GM19351 (cell line): ENCODE measurements around the gene FBXL4.

Experiments used
- ATAC-seq: cut with Tn5 transposase; IDR thresholded peaks from one replicate; pipeline ENCODE4 v1.9.1; 2021; ENCODE audit warnings: mild to moderate bottlenecking, moderate library complexity; ENCODE audit not compliant: unreplicated experiment

FBXL4 gene

GRCh38 chr6:98887650-98888049 lies 60.1 kb downstream of the FBXL4 start:
- no peak for ATAC-seq

GRCh38 chr6:98885330-98885729 lies 62.4 kb downstream of the FBXL4 start:
- ATAC-seq, result no peak

GRCh38 chr6:98880486-98880885 lies 67.3 kb downstream of the FBXL4 start:
- peak; percentile 90 for ATAC-seq

- ATAC-seq, result no peak
Measured at GRCh38 chr6:98877250-98877649, 70.5 kb downstream of the FBXL4 start.

GRCh38 chr6:98875375-98875774 lies 72.4 kb downstream of the FBXL4 start:
- no peak for ATAC-seq

- ATAC-seq, result no peak
Measured at GRCh38 chr6:98871821-98872220, 75.9 kb downstream of the FBXL4 start.

- no peak for ATAC-seq
Measured at GRCh38 chr6:98871057-98871456, 76.7 kb downstream of the FBXL4 start.

- ATAC-seq, result no peak
Measured at GRCh38 chr6:98864497-98864896, 83.2 kb downstream of the FBXL4 start.

DNA sequence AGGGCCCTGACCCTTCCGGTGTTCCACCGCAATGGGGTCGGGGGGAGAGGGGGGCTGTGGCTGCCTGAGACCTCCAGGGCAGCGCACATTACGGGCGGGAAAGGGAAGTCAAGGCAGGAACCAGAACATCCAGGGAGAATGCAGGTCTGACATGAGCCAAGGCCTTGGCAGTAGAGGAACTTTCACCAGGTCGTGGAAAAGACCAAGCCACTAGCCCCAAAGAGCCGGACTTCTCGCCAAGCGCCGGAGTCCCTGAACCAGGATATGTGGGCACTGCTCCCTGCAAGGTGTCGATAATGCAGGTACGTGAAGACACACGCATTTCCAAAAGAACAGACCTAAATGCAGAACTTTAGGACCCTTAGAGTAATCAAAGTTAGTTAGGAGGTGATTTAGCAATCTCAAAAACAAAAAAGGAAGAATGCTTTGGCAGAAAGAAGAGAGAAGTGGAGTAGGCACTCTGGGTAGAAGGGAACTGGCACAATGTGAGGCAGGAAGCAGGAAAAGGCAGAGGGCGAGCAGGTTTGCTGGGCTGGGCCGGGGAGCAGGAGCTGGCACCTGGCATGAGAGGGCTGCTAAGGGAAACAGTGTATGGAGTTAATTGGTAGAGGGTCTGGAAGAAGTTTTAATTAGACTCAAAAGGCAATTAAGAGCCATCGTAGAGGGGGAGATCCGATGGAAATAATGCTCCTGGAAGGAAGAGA lies 99.1 kb downstream of the FBXL4 start:
- no peak for ATAC-seq

- ATAC-seq, result peak; percentile 53
Measured at GRCh38 chr6:98847779-98848538, 99.8 kb downstream of the FBXL4 start.

DNA sequence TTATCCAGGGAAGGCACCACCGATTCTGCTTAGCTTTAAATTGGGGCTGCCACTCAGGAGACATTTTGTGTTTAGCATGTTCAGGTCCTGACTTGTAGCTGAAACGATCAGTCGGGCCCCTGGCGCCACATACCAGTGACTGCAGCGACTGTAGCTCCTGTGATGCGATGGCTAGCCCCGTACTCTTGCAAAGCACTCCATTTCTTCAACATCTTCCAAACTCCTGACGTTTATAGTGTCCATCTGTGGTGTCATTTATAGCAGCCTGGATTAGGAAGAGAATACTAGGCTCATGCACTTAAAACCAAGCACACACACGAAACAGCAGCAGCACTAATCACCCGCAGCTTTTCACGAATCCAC lies 100.3 kb downstream of the FBXL4 start:
- no peak for ATAC-seq

GRCh38 chr6:98846021-98846380 lies 101.7 kb downstream of the FBXL4 start:
- no peak for ATAC-seq

DNA sequence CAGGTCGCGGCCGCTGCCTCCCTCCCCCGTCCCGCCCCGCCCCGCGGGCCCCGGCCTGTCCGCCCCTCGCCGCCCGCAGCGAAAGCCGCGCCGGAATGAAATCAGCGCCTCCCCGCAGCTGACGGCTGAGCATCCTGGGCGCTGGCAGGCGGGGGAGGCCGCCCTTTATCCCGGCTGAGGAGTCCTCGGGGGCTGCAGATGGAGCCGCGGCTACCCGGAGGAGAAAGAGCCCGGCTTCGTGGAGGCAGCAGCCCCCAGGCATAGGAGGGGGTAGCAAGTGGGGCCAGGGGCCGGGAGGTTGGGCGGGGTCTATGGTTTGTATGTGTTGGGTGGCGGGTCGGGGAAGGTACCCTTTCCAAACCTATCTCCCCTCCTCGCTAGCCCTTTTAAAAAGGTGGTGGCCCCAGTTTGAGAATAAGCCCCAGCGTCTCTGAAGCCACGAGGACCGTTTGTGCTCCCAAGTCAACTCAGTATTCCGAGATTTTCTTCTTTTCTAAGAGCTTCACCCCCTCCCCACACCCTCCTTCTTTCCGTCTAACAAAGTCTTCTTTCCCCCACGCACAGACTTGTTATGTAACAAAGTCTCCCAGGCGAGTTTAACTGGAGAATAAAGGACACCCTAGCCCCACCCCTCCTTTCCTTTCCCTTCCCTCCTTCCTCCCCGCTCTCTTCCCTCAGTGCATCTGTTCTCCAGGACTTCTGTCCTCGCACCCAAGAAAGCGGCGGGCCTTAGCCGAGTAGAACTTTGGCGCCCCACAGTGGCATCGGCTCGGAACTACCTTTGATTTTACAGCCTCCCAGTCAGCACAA lies 102.3 kb downstream of the FBXL4 start:
- ATAC-seq, result peak; percentile 59

- ATAC-seq, result no peak
Measured at GRCh38 chr6:98844244-98845210, 103.2 kb downstream of the FBXL4 start.

- ATAC-seq, result no peak
Measured at GRCh38 chr6:98843271-98844243, 104.2 kb downstream of the FBXL4 start.

GRCh38 chr6:98842342-98843180 lies 105.2 kb downstream of the FBXL4 start:
- no peak for ATAC-seq

DNA sequence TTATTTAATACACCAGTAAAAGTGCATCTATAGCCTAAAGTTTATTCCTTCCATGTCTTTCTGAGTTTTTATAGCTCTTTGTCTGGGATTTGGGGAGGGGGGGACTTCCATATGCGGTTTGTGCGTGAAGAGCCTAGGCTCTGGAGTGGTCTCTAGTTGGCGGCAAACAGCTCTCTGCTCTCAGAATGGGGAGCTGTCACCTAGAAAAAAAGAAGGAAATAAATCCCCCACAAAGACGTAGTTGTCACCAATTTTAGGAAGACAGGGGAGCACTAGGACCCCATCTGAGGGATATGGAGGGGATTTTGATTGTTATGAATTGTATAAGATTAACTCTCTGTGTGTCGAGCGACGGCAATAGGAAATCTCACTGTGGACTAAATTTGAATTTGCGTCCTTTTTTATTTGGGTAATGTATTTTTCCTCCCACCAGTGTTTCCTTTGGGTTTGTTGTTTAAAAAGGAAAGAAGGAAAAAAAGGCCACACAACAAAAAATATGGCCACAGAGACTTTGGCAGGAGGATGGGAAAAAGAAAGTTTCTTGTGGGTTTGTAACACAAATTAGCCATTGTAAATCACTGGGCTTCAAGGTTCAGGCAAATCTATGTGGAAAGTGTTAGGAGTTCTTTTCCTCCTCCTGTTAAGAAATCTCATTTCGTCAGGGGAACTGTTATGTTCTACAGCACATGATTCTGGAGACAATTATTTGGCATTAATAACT lies 106.0 kb downstream of the FBXL4 start:
- ATAC-seq, result no peak

- ATAC-seq, result no peak
Measured at GRCh38 chr6:98840996-98841513, 106.7 kb downstream of the FBXL4 start.
